GM12873 (cell line): ENCODE measurements around the gene SUPT4H1.

Experiments used
- CTCF ChIP-seq: IDR thresholded peaks from 2 replicates; pipeline ENCODE4 v1.5.1; 2012; ENCODE audit warnings: low read depth, mild to moderate bottlenecking, moderate library complexity, low read length, control low read depth; ENCODE audit not compliant: insufficient read depth; ENCODE audit errors: missing control alignments

Gene SUPT4H1

DNA sequence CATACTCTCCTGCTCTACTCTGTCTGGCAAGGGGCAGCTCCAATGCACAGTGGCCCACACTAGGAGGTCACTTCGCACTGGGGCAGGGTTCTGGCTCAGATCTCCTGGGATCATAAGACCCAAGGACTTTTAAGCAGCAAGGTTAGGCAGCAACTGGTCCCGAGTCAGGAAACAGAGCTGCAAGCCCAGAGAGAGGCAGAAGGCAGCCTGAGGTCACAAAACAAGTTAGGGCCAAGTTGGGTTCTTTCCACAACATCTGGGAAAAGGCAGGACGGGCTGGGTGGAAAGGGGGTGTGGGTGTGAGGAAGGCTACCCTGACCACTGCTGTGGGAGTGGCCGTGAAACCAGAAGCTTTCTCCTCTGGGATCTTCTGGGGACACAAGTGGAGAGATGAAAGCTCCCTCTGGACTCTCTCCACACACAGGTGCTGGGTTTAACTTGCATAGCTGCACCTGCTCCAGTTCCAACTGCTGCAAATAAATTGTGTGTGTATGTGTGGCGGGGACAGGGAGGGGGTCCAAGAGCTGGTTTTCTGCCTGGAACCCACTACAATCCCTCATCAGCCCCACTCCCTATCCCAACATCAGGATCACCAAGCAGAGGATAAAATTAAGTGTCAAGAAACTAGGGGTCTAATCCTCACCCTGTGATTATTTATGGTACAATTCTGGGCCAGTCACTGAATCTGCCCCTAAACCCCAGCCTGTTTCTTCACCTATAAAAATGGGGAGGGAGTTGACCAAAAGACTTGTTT lies 15.4 kb downstream of the SUPT4H1 start:
- no peak for TF ChIP-seq CTCF

DNA sequence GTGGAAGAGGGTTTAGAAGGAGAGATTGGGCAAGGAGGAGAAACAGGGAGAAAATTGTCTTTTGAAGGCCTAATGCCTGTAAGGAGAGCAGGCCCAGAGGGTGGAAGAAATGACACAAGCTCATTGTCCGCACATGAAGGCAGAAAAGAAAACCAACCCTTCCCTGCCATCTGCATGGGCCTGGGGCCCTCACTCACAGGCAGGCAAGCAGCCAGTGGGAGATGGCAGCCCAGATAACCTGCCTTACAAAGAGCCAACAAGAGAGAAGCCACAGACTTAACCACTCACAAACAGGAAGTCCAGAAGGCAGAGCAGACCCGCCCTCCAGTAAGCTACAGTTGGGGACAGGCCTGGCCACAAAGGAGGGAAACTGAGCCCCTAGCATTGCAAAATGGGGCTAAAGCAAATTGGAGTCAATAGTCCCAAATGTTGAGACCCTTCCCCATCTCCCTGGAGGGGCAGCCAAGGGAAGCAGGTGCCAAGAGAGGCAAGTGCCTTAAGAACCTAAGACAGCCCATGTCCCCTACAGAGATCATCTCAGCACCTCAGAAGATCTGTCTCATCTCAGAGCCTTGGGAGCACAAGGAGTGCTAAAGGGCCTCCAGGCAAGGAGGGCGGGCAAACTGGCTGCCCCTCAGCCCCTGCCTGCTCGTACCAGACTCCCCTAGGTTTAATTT lies 16.1 kb downstream of the SUPT4H1 start:
- TF ChIP-seq CTCF: no peak

DNA sequence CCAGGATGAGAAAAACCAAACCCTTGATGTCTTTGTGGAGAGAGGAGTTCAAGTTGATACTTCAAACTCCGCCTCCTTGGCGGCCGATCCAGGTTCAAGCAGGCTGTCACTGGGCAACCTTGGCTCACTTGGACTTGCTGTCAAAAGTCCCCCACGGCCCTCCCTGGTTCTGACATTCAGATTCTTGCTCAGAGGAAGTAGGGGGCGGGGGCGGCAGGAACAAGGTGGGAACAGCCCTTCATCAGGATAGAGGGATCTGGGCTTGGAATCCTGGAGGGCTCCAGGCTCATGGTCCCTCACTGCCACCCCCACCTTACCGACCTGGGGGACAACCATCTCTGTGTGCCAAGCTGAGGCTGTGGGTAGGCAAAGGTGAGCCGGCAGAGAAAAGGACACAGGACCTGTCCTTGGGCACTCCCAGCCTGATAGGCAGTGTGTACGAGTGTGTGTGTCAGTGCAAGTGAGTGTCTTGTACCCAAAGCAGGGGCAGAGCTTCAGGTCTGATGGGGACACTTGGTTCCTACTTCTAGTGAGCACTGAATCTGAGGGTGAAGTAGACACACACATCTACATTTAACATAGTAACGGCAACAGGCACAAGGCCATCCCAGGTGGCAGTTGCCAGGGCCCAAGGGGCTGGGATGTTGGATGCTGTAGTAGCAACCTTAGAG lies 16.8 kb downstream of the SUPT4H1 start:
- no peak for TF ChIP-seq CTCF

- TF ChIP-seq CTCF: no peak
Measured at GRCh38 chr17:58334661-58335060, 17.3 kb downstream of the SUPT4H1 start.

- TF ChIP-seq CTCF: no peak
Measured at GRCh38 chr17:58334256-58334655, 17.7 kb downstream of the SUPT4H1 start.

GRCh38 chr17:58333736-58334207 lies 18.2 kb downstream of the SUPT4H1 start:
- TF ChIP-seq CTCF: no peak
